Activated CD4-positive, alpha-beta T cell treated with anti-CD3 and anti-CD28 coated beads, Interleukin-2, Interleukin-6, amounts not matched to agents 100 ng/mL and 50 ng/mL, durations not matched to agents 16 hours and 8 hours (primary cell): ENCODE measurements around the gene CCDC40.

Source experiments
- DNase-seq: peaks from one replicate; pipeline ENCODE4 v3.0.0-alpha.2; 2020

CCDC40 gene

GRCh38 chr17:80118601-80119270, 82.3 kb downstream of the CCDC40 start:
- DNase-seq, result no peak

GRCh38 chr17:80119271-80119791, 82.9 kb downstream of the CCDC40 start:
- DNase-seq, result no peak

- no peak for DNase-seq
These were observed 83.4 kb downstream of the CCDC40 start for GRCh38 chr17:80119839-80120238.

GRCh38 chr17:80122026-80122575, 85.7 kb downstream of the CCDC40 start:
- no peak for DNase-seq

- DNase-seq, result no peak
These were observed 86.6 kb downstream of the CCDC40 start for GRCh38 chr17:80122926-80123505.

GRCh38 chr17:80123791-80124190, 87.3 kb downstream of the CCDC40 start:
- DNase-seq, result no peak

- no peak for DNase-seq
These were observed 88.0 kb downstream of the CCDC40 start for GRCh38 chr17:80124351-80124981.

- DNase-seq, result no peak
These were observed 89.4 kb downstream of the CCDC40 start for GRCh38 chr17:80125656-80126448.

GRCh38 chr17:80126449-80126715, 89.9 kb downstream of the CCDC40 start:
- no peak for DNase-seq

- no peak for DNase-seq
These were observed 92.6 kb downstream of the CCDC40 start for GRCh38 chr17:80129006-80129565.

- DNase-seq, result no peak
These were observed 94.5 kb downstream of the CCDC40 start for GRCh38 chr17:80130992-80131391.

- DNase-seq, result no peak
These were observed 96.6 kb downstream of the CCDC40 start for GRCh38 chr17:80132906-80133625.

GRCh38 chr17:80133626-80133970, 97.2 kb downstream of the CCDC40 start:
- DNase-seq, result no peak

- no peak for DNase-seq
These were observed 100.7 kb downstream of the CCDC40 start for GRCh38 chr17:80137131-80137530.

GRCh38 chr17:80138856-80139426, 102.5 kb downstream of the CCDC40 start:
- DNase-seq, result no peak

GRCh38 chr17:80141463-80142165, 105.2 kb downstream of the CCDC40 start:
- DNase-seq, result no peak

- no peak for DNase-seq
These were observed 106.5 kb downstream of the CCDC40 start for GRCh38 chr17:80142929-80143328.

GRCh38 chr17:80145076-80146075, 108.9 kb downstream of the CCDC40 start:
- DNase-seq, result peak; percentile 38

- DNase-seq, result peak; percentile 32
These were observed 109.9 kb downstream of the CCDC40 start for GRCh38 chr17:80146121-80147034.
